HG03064 (cell line): Measurements from ENCODE around the gene RFTN2.
"Not testable (repeated sequence)": the region's sequence is repeated elsewhere in the genome, so short reads cannot be mapped to it uniquely, and the experiment has no call there.

Source experiments
- ATAC-seq: cut with Tn5 transposase; IDR thresholded peaks from one replicate; pipeline ENCODE4 v1.9.1; 2021; ENCODE audit warnings: low read depth; ENCODE audit not compliant: unreplicated experiment

Gene RFTN2

DNA sequence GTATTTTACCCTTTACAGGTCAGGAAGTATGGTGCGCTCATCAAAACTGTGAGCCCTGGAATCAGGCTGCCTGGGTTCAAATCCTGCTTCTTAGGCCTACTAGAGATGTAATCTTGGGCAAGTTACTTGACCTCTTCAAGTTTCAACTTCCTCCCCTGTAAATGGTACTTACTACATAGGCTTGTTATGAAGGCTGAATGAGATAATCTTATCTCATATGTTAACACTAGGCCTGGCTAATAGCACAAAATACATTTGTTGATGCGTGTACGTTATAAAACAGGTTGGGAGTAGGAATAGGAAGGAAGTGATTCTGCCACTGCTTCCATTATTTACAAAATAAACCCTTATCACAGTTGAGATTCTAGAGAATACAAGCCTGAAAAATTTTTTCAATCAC lies 1.7 kb upstream of the RFTN2 start:
- ATAC-seq: no peak

DNA sequence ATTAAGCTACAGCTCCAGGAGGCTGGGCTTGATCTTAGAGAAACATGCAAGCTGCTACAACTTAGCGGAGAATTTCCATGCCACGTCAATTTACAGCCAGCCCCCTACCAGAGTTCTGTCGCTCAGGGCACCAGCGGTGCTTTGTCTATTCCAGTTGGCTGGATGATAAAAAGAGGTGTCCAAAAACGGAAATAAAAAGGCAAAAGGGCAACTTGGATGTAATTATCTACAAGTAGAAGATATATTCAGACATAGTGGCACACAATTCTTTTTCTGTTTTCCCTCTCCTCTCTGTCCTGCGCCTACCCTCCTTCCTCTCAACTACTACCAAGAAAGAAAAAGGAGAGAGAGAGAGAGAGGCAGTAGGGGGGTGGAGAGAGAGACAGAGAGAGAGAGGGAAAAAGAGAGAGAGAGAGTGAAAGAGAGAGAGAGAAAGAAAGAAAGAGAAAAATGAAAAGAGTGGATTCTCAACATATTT lies 363 bp upstream of the RFTN2 start:
- ATAC-seq: no peak

DNA sequence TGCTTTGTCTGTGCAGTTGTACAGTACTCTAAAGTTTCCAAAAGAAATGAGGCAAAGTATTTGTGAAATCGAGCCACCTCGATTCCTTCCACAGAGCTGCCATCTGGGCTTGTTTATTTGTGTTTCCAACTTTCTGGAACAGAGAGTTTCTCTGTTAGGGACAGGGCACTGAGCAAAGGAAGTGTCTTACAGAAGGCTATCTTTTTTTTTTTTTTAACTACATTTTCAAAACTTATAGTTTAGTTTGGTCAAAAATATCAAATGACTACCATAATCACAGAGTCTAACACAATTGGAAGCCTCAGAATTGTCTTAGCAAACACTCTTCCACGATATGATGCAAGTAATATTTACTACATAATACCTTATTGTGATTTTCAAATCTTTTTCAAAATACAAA lies 796 bp downstream of the RFTN2 start:
- ATAC-seq: no peak

DNA sequence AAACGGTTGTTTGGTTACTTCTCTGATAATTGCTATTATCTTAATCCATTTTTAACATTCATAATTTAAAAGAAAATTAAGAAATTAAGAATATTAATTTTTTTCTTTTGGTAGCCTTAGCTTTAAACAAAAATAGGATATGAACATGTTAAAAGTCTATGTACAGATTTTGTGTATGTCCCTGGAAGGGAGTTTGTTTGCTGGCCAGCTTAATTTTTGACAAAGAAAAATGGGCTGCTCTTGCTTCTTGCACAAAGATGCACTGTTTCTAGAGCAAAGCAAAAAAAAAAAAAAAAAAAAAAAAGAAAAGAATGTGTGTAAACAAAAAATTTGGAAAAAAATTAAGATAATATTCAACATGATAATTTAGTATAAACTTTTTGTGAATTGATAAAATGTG lies 1.3 kb downstream of the RFTN2 start:
- no peak for ATAC-seq

DNA sequence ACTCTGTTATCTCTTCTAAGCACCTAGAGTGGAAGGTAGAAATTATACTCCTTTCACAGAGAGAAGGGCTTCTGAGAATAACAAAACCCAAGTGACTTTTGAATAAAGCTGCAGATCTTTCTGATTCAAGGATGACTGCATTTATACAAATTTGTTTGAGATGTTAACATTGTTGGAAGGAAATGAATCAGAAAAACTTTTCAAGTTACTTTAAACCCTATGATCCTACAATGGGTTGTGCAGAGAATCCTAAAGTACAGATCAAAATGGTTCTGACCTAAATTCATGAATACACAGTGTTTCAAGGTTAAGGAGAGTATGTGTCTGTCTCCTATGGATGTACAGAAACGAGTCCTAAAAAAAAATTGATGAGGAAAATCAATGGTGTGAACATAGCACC lies 1.8 kb downstream of the RFTN2 start:
- ATAC-seq: no peak

DNA sequence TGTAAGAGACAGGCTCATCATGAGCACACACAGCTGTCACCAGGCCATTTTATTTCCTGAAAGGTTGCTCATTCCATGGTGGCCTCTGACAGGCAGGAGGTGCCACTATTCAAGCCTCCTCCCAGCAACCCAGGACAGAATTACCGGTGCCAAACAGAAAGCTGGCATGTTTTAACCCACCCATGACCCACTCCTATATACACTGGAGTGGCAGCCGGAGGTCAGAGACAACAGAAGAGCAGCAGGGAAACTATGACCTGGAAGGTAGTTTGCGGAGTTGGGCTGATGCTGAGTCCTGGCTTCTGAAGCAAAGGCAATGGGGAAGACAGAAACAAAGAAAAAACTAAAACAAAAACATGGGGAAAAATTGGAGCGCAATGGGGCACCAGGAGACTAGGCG lies 2.3 kb downstream of the RFTN2 start:
- ATAC-seq: no peak

DNA sequence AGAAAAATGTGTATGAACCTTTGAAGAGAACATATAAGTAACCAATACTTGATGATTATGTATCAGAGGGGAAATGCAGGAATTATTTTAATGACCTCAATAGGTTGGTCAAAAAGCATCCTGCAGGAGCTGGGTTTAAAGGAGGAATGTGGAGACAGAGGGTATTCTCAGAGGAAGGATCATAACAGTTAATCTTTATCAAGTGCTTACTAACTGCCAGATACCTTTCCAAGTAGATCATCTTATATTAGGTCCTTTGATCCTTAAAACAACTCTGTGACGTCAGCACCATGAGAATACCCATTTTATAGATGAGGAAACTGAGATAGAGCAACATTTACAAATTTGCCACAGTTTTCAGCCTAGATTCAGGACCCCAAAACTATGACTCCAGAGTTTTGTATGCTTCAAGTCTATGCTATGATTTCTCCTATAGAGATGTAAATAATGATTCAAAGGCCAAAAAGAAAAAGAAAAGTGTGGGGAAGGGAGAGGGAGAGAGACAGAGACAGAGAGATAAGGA lies 3.0 kb downstream of the RFTN2 start:
- ATAC-seq: no peak

DNA sequence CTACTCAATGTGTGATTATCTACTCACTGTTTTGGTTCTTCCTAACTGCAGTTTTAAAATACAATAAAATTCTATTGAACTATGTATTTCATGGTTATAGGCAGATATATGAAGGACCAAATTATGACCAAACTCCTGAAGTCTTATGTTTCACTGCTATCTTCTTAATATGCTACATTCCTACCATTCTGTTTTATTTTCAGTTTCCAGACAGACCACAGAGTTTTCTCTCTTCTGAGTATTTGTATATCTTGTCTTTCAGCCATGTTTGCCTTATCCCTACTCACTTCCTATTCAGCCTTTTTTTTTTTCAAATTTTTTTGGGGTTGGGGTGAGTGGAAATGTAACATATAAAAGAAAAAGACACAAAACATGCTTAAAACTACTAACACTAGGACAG lies 6.3 kb downstream of the RFTN2 start:
- ATAC-seq: no peak

DNA sequence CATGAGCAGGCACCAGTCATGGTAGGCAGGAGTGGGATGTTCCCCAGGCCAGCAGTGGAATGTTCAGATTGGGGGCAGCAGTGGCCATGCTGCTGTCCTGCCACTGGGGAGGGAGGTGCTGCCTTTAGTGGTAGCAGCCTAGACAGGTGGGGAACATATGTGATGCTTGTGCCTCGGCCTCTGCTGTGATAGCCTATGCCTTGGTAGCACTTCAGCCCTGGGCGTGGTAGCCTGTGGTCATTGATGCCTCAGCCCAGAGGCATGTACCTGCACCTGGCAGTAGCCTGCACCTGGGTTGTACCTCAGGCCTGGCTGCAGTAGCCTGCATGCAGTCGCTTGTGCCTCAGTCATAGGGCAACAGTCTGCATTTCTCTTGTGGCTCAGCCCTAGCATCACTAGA lies 7.1 kb downstream of the RFTN2 start:
- ATAC-seq: no peak

DNA sequence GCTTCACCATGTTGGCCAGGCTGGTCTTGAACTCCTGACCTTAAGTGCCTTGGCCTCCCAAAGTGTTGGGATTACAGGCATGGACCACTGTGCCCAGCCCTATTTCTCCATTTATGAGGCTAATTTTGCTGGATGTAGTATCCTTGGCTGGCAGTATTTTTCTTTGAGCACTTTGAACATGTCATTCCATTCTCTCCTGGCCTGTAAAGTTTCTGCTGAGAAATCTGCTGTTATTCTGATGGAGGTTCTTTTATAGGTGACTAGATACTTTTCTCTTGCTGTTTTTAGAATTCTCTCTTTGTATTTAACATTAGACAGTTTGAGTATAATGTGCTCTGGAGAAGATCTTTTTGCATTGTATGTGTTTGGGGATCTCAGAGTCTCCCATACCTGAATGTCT lies 9.1 kb downstream of the RFTN2 start:
- ATAC-seq: no peak

DNA sequence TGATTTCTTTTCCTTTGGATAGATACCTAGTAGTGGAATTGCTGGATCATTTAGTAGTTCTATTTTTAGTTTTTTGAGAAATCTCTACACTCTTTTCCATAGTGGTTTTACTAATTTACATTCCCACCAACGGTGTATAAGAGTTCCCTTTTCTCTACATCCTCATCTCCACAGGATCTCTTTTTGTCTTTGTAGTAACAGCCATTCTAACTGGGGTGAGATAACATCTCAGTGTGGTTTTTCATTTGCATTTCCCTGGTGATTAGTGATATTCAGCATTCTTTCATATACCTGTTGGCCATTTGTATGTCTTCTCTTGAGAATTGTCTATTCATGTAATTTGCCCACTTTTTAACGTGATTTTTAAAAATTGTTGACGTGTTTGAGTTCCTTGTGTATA lies 13.8 kb downstream of the RFTN2 start:
- ATAC-seq: no peak

DNA sequence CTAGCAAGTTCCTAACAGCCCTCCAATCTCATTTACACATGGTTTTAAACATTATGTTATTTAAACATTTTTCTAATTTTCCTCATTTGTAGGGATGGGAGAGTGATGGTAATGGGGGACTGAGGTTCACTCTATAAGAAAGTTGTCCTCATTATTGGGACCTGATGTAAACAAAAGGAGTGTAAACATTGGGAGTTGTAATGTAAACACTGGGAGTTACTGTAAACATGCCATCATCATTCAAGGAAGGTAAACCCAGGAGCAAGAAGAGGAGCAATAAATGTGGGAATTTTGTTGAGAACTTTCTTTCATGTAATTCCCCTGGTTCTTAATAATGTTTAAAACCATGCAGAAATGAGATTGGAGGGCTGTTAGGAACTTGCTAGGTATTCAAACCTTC lies 17.8 kb downstream of the RFTN2 start:
- ATAC-seq: no peak

DNA sequence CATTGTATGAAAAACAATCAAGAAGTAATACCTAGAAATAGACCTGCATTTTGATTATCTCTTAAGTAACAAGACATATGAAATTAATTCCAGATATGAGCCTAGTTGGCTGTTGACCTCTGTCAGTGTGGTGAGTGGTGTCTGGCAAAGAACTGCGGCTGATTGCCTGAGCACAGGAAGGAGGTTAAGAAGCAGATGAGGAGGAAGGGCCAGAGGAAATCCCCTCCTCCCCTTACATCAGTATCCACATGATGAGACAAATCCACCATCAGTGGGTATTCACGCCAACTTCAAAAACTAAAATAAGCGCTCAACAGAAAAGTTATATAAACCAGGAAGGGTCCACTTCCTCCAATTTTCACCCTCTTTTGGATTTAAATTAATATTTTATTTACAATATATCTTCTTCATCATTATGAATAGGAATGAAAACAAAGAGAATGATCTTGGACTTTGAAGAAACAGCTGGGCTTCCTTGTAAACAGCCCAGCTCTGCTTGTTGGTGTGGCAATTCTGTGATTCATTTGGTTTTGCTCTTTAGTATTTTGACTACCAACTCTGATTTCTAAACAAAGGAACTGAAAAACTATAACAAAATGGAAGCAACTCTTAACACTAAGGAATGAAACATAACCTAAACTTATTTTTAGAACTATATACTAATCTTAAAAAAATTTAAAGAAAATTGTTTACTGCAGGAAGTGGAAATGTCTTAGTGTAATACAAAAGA lies 27.3 kb downstream of the RFTN2 start:
- ATAC-seq: no peak

DNA sequence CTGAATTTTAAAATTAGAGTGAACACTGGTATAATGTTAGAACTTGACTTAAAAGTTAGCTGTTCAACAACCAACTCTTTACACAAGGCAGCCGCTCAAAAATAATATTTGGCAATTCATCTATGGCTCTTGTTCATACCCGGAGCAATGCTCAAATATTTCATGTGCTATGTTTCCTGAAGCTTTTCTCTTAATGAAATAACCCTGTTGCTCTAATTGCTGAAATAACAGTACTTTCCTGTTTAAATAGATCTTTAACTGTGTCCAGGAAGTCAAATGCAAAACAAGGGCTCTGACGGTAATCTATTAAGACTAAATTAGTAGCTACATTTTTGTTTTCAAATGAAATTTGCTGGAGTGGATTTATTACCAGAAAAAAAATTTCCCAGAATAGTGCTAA lies 33.7 kb downstream of the RFTN2 start:
- no peak for ATAC-seq

DNA sequence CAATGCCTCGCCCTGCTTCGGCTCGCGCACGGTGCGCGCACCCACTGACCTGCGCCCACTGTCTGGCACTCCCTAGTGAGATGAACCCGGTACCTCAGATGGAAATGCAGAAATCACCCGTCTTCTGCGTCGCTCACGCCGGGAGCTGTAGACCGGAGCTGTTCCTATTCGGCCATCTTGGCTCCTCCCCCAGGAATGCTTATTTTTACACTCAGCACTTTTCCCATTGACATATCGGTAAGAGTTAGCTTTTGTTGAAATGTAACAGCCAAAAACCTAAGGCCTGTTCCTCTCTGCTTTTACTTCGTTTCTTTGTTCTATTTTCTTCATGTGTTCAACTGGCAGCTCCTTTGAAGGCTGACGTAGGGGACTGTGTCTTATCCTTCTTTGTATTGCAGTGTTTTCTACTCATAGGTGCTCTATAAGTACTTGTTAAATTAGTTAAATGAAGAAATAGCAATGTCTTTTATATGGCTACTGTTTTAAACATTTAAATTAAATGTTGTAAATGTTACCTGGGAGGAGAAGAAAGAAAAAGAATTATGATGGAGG lies 34.7 kb downstream of the RFTN2 start:
- ATAC-seq: not testable (repeated sequence)

DNA sequence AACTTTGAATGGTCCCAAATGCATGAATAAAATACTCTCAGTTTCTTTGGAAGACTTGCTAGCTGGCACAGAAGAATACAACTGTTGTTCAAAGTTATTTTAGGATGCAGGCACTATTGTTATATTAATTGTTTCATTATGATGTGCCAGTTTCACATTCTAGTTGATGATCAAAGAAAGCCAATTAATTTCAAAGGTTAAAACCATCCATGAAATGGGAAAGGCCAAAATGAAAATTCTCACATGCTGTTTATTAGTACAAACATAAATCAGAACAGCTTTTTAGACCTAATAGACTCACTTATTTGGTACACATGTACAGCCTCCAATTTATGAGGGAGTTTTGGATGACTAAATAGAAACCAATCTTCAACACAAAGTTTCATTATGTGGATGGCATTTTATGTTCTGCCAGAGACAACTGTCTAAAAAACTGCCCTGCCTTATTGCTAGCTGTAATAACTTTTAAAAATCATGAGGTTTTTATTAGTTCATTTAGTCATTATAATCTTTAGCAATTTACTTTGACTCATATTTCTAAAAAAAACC lies 42.2 kb downstream of the RFTN2 start:
- ATAC-seq: no peak

DNA sequence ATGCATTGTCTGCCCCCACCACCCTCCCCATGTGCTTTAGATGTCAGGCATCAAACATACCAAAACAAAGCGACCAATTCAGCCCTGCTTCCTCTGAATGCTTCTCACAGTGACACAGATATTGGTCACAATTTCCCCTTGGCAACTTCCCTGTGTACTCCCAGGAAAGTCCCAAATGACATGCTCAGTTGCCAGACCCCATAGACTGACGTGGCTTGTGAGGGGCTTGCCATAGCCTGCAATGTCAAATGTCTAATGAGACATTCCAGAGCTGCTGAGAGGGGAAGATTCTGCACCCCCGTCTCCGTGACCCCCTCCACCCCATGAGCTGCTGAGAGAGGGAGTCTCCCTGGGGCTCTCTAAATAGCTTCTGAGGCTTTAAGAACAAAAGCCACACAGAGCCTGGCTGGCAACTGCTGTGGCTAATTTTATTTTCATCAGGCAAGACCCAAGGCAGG lies 47.3 kb downstream of the RFTN2 start:
- ATAC-seq: peak; percentile 62

DNA sequence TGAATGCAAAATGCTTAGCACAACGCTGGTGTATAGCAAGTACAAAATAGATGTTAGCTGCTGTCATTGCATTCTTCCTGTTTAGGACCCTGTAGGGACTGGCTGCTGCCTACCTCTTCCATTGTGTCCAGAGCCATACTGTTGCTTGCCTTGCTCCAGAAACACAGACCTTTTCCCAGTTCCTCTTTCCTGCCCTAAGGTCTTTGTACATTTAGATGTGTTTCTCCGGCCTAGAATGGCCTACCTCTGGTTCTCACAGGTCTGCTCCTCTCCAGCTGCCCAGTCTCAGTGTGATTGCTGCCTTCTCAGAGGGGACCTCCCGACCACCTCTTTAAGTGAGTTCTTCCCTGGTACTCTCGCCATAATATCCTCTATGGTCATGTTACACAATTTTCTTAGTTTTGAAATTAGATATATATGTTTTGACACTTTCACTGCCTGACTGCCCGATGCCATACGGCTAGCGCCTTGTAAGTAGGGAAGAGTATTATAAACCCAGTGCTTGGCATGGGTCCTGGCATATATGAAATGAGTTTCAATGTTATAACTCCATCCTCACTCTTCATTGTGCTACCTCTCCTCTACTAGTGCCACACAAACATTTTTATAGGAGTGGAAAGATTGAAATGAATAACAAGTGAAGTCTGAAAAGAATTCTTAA lies 48.3 kb downstream of the RFTN2 start:
- ATAC-seq: no peak

DNA sequence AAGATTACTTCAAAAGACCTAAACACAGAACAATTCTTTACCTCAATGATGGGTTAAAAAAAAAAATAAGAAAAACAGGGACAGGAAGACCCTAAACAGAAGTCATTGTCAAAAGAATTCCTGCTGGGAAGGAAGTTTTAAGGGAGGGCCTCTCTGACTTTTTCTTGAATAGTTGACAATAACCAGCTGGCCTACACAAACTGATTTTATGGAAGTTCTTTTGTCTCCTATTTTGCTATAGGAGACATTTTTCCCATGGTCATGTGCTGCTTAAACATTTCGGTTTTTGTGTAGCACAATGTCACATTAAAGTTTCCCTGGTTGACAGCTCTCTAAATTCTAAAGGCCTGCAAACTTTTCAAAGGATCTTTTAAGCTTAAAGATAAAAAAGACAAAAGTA lies 55.3 kb downstream of the RFTN2 start:
- no peak for ATAC-seq

DNA sequence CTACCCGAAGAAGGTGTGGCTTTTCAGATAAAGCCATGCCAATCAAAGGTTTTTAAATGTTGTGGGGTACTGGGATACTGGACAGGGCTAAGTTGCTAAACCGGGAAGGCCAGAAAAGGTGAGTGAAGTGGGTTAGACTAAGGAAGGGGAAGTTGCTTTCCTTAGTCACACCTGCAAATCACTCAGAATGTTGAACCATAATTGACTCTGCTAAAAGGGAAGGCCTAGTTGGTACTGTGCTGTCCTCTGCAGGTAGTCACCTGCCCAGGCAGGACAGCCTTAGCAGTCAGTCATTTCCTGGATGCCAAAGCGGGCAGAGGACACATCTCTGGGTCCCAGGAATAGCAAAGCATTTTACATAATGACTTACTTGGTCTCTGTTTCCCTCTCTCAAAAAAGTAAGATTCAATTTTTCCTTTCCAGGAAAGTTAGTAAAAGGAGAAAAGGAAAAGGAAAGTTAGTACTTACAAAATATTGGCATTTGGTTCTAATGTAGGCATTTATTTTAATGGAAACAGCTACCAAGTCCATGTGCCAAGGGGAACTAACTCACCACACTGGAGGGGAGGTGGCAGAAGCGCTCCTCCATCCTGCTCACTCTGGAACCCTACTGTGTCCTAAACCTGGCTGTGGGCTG lies 60.3 kb downstream of the RFTN2 start:
- ATAC-seq: no peak

DNA sequence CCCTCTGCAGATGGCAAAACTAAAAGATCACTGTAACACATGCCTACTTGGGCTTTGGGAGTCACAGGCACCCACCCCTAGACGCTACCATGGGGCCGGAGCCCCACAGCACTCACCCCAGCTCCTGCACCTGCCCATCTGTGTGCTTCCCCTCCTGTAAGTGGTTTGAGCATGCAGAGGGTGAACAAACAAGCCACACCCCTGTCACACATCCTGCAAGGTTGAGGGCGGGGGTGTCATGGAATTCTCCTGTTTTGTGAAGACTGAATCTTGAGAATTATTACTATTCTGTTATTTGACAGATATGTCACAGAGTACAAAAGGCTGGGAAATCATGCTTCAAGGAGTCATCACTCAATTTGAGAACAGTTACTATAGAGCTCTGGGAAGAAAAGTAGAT lies 60.9 kb downstream of the RFTN2 start:
- ATAC-seq: no peak
